GM18511 (cell line): ENCODE measurements around the gene SLC19A3.
"Not testable (repeated sequence)": the region's sequence is repeated elsewhere in the genome, so short reads cannot be mapped to it uniquely, and the experiment has no call there.

ENCODE experiments used
- ATAC-seq: cut with Tn5 transposase; IDR thresholded peaks from one replicate; pipeline ENCODE4 v1.9.1; 2021; ENCODE audit warnings: mild to moderate bottlenecking, moderate library complexity; ENCODE audit not compliant: unreplicated experiment

The SLC19A3 gene

DNA sequence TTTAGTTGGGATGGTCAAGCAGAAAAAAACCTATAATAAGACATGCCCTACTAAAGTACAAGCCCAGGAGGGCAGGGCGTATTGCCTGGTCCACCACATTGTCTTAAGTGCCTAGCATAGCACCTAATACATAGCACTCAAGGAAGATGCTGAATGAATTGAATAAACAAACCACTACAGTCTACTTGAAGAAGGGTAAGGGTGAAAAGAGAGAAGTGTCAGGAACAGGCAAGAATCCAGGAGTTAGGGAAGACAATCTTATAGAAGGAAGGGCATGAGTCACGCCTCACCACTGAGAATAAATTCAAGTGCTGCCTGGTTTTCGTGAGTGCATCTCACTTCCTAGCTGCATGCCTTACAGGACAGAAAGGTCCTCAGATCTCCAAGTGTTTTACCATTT lies 13.9 kb downstream of the SLC19A3 start:
- no peak for ATAC-seq

DNA sequence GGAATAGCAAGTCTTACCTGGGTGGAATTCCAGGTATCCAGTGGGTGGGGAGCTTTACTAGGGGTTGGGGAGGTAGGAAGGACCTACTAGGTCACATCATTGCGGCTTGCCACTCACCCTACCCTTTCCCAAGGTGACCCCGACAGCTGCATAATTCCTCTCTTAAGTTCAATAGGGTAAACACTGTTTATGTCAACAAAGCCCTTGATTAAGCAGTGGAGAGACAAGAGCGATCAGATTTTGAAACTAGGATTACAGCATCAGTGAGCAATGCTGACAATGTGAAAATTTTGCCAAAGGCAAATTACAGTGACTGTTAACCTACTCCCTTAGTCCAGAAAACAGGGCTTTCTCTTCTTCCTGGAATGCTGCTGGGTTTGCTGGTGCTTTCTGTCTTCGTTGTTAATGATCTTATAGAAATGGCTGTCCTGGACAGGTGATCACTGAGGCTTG lies 14.5 kb downstream of the SLC19A3 start:
- no peak for ATAC-seq

GRCh38 chr2:227701556-227701955 lies 16.3 kb downstream of the SLC19A3 start:
- ATAC-seq: no peak

GRCh38 chr2:227696990-227697679 lies 20.7 kb downstream of the SLC19A3 start:
- no peak for ATAC-seq

- ATAC-seq: no peak
Measured at GRCh38 chr2:227687189-227687588, 30.6 kb downstream of the SLC19A3 start.

GRCh38 chr2:227684258-227684657 lies 33.6 kb downstream of the SLC19A3 start:
- no peak for ATAC-seq

DNA sequence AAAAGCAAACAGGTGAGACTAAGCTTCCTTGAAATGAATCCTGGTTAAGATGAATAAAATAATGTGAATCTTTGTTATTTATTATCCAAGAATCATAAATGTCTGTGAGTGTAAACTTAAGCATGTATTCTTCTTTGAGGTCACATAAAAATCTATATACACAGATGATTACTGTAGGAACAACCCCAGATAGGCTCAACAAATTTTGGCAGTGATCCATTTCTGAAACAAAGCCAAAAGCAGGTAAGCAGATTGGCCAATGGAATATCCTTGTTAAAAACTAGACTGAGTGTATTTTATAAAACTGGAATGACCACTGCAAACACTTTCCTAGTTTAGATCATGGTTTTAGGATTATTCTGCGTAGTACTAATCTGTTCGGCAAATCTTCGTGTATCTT lies 39.9 kb downstream of the SLC19A3 start:
- ATAC-seq: no peak

DNA sequence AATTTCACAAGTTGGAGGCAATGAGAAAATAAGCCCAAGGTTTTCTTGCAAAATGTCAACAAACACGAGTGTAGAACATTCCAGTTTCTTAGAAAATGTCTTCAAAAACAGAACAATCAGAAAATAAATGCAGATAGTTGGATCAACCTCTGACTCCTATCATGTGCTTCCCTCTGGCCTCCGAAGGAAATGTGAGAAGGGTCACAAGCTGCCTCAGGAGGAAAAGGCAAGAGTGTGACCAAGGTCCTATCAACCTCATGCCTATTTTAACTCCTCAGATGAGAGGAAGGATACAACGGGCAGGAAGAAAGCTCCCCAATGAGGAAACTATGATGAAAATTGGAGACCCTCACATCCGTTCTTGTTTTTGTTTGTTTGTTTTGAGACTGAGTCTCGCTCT lies 43.3 kb downstream of the SLC19A3 start:
- no peak for ATAC-seq

GRCh38 chr2:227673620-227674019 lies 44.2 kb downstream of the SLC19A3 start:
- ATAC-seq: not testable (repeated sequence)

GRCh38 chr2:227671170-227671905 lies 46.5 kb downstream of the SLC19A3 start:
- ATAC-seq: no peak

DNA sequence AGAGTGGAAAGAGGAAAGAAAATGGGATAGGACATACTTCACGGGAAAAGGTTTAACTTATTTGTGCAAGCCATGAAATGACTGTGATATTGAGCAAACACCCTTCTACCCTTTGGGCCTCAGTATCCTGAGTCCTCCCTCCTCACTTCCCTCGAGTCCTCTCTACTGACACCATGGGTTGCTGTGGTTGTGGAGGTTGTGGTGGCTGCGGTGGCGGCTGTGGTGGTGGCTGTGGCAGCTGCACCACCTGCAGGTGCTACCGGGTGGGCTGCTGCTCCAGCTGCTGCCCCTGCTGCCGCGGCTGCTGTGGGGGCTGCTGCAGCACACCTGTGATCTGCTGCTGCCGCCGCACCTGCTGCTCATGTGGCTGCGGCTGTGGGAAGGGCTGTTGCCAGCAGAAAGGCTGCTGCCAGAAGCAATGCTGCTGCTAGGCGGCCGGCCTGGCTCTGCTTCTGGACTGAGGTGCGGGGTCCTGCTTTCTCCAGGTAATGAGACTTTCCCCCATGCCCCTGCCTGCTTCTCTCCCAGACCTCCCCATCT lies 51.1 kb downstream of the SLC19A3 start, which contains the start of gene SCYGR5:
TSS of gene SCYGR5 (plus strand) at position 174 of the 540 bp plus-strand sequence. CDS start at position 174, 0 bp downstream.
- ATAC-seq: not testable (repeated sequence)

DNA sequence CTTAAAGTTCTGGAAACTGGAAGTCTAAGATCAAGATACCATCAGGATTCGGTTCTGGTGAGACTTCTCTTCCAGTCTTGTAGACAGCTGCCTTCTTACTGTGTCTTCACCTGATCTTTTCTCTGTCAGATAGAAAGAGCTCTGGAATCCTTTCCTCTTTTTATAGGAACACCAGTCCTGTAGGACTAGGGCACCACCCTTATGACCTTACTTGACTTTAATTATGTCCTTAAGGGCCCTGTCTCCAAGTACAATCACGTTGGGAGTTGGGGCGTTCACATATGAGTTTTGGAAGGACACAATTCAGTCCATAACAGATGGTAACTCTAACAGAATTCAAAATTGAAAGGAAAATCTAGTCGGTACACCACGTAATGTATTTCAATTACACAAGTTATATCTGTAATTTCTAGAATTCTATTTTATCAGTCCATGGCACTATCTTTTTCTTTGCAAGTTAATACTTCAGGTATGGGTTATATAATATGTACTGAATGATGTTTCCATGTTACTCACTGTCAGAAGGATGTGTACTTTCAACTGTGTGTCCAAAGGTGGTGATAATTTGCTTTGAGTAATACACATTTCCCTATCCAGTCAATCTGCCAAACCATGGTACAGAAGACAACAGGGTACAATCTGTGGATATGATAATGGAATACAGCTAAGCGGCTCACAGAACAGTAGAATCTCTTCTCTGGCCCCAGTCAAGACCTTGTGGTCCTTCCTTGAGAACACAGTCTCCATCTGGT lies 52.5 kb downstream of the SLC19A3 start:
- ATAC-seq: no peak

DNA sequence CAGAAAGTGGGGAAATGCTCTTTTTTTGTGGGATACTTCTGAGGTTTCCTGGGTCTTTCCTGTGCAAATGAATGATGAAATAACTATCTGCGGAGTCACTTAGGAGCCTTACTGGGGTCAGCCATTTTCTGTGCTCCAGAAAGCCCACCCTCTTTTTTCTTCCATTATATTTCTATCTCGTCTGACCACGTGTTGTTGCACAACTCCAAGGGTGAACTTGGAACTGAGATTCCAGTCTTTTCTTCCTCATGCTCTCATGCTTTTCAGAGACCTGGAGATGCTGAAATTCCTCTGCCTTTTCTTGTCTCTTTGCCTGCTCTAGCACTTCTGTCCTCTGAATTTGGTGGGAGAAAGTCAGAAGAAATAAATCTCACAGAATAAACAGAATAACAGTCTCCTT lies 56.0 kb downstream of the SLC19A3 start:
- no peak for ATAC-seq

DNA sequence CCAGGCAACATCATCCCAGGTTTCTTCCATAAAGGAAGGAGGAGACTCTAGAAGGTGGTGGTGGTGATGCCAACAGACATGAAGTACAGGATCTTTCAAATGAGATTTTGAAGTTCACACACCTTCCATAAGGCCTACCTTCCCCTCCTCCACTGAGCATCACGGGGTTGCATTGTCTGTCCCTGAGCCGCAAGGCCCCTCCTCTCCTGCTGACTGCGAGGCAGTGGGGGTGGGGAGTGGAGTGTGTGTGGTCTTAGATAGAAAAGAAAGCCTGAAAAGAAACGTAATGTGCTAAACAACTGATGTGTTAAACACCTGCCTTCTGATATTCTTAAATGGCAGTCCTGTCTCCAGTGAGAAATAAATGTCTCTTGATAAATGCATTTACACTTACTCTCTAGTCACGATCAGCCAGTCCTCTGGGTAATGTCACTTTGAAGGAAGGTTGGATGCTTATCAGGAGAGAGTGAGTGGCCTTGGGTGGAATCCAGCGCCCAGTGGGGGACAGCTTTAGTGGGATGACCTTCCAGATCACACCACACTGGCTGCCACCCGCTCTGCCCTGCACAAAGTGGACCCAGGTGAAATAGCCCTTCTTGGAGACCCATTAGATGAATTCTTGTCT lies 56.7 kb downstream of the SLC19A3 start:
- ATAC-seq: no peak

DNA sequence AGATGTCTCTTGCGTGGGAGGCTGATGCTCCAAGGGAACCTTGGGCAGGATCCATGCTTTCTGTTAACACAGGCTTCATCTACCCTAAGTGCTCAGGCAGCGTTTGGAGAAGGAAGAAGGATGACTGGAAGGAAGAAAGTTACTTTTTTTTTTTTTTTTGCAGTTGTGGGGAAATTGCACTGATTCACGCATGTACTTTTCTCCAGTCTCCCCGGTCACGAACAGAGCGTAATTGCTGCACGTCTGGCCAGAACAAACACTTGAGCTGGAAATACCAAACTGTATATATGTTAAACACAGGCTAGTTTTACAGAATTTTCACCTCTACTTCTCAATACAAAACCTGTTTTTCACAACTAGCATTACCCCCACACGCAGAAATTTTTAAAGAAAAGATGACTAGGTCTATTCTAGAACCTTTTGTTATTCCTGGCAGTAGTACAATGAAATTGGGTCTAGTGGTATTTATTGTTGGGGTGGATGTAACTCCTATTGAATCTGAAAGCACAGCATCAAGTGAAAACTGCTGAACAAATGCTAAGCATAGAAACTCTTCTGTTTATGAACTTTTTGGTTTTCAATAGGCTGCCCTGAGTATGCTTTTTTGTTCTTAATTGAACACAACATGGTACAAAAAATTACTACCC lies 60.5 kb downstream of the SLC19A3 start:
- no peak for ATAC-seq

DNA sequence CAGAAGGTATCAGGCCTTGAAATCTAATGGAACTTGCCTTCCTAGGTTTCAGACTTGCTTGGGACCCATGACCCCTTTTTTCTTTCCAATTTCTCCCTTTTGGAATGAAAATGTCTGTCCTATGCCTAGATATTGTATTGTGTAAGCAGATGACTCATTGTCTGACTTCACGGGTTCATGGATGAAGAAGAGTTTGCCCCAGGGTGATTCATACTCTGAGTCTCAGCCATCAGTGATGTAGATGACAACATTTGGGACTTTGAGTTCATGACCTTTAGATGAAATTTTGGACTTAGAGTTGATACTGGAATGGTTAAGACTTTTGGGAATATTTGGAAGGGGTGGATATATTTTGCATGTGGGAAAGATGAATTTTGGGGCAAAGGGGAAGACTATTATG lies 62.4 kb downstream of the SLC19A3 start:
- ATAC-seq: no peak

GRCh38 chr2:227654426-227654825 lies 63.4 kb downstream of the SLC19A3 start:
- no peak for ATAC-seq

DNA sequence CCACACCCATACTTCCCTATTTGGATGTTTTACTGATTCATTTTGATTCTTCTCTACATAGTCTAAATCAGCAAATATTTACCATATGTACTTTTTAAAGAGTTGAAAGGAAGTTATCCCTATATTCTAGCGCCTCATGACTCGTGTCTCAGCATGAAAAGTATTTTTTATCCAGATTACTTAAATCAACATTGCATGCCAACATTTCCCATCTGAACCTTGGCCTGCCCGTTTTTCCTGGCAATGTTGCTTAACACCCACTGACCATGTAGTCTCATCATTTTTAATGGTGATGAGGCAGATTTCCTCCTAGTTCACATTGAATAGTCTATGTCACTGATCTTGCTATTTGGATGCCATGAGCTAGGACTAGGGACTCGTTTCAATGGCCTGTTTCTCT lies 64.4 kb downstream of the SLC19A3 start:
- ATAC-seq: no peak

- ATAC-seq: no peak
Measured at GRCh38 chr2:227643990-227644551, 73.8 kb downstream of the SLC19A3 start.

DNA sequence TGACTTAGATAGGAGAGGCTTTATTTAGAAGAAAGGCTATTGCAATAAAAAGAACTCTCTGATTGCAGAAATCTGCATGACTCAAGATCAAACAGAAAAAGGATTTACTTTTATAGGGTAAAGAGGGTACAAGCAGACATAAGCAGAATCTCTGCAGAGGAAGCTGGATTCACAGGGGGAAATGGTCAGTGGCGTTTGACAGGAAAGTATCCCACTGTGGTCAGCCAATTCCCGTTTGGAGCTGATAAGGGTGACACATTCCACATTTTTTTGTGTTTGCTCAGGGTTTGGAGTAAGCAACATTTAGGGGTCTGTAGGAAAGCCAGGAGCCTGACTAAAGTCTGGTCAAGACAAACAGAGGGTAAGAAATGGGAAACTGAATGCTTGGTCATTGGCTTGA lies 75.2 kb downstream of the SLC19A3 start:
- ATAC-seq: no peak
